Measurements from ENCODE around the gene CTBP2.

CTBP2 gene

GRCh38 chr10:125000366-125001312, 159.7 kb downstream of the CTBP2 start:
- no peaks in the 10 kb centered on the region for H3K9me3 ChIP-seq (ENCODE audit: severe bottlenecking)
- no peak overlapping the region for H3K27ac ChIP-seq
- no peaks in the 10 kb centered on the region for H3K27me3 ChIP-seq (ENCODE audit: insufficient read depth, low read depth, severe bottlenecking)
- DNase-seq: peak; percentile 42
- peak; percentile 53; the same call in 1 of the 2 replicates for TF ChIP-seq CTCF (IDR thresholded peaks at IDR 0.05; ENCODE audit: low read depth, low read length)
- peaks cover 73% of the 10 kb centered on the region for H3K36me3 ChIP-seq
- H3K4me3 ChIP-seq (ENCODE audit: low read depth, low read length): no peak overlapping the region

- Histone ChIP-seq H3K9me3 (ENCODE audit: severe bottlenecking) (no peaks in the 10 kb centered on the region), H3K4me3 (ENCODE audit: low read depth, low read length) (no peak overlapping the region), H3K36me3 (peaks cover 78% of the 10 kb centered on the region), H3K27me3 (ENCODE audit: insufficient read depth, low read depth, severe bottlenecking) (no peaks in the 10 kb centered on the region), H3K27ac (no peak overlapping the region)
- no peak for DNase-seq
- no peak for TF ChIP-seq CTCF (IDR thresholded peaks at IDR 0.05; ENCODE audit: low read depth, low read length)
Observed at GRCh38 chr10:124999433-125000365, 160.7 kb downstream of the CTBP2 start.

GRCh38 chr10:124998624-124999291, 161.6 kb downstream of the CTBP2 start:
- Histone ChIP-seq H3K27ac (no peak overlapping the region), H3K36me3 (peaks cover 88% of the 10 kb centered on the region), H3K9me3 (ENCODE audit: severe bottlenecking) (no peaks in the 10 kb centered on the region), H3K4me3 (ENCODE audit: low read depth, low read length) (no peak overlapping the region), H3K27me3 (ENCODE audit: insufficient read depth, low read depth, severe bottlenecking) (no peaks in the 10 kb centered on the region)
- no peak for TF ChIP-seq CTCF (IDR thresholded peaks at IDR 0.05; ENCODE audit: low read depth, low read length)
- no peak for DNase-seq

GRCh38 chr10:124997771-124998623, 162.4 kb downstream of the CTBP2 start:
- Histone ChIP-seq H3K27me3 (ENCODE audit: insufficient read depth, low read depth, severe bottlenecking) (no peaks in the 10 kb centered on the region), H3K27ac (no peak overlapping the region), H3K4me3 (ENCODE audit: low read depth, low read length) (no peak overlapping the region), H3K9me3 (ENCODE audit: severe bottlenecking) (no peaks in the 10 kb centered on the region), H3K36me3 (peaks cover 94% of the 10 kb centered on the region)
- DNase-seq: no peak
- no peak for TF ChIP-seq CTCF (IDR thresholded peaks at IDR 0.05; ENCODE audit: low read depth, low read length)

- DNase-seq: no peak
- H3K4me3 ChIP-seq (ENCODE audit: low read depth, low read length): no peak overlapping the region
- TF ChIP-seq CTCF (IDR thresholded peaks at IDR 0.05; ENCODE audit: low read depth, low read length): no peak
- no peaks in the 10 kb centered on the region for H3K27me3 ChIP-seq (ENCODE audit: insufficient read depth, low read depth, severe bottlenecking)
- H3K27ac ChIP-seq: no peak overlapping the region
- H3K9me3 ChIP-seq (ENCODE audit: severe bottlenecking): no peaks in the 10 kb centered on the region
- peaks cover 94% of the 10 kb centered on the region for H3K36me3 ChIP-seq
Observed at GRCh38 chr10:124997306-124997705, 163.1 kb downstream of the CTBP2 start.

All from WERI-Rb-1 (cell line).